Activated CD8-positive, alpha-beta memory T cell treated with anti-CD3 and anti-CD28 coated beads, Interleukin-2, amount 50 U/mL, for 24 hours (primary cell): ENCODE measurements around the gene KDM2B.
A peak's percentile ranks its signal among the peaks of the same experiment; 100 is the strongest.
"Not testable (repeated sequence)": the region's sequence is repeated elsewhere in the genome, so short reads cannot be mapped to it uniquely, and the experiment has no call there.

ENCODE experiments used
- DNase-seq: peaks from one replicate; pipeline ENCODE4 v3.0.0-alpha.2; 2020; ENCODE audit errors: extremely low read depth

The KDM2B gene

GRCh38 chr12:121503395-121503794 is 77.4 kb downstream of the KDM2B start:
- no peak for DNase-seq

- DNase-seq, result no peak
Measured at GRCh38 chr12:121501946-121502345, 78.9 kb downstream of the KDM2B start.

- DNase-seq, result peak; percentile 27
Measured at GRCh38 chr12:121499929-121500793, 80.7 kb downstream of the KDM2B start.

GRCh38 chr12:121495746-121496145 is 85.1 kb downstream of the KDM2B start:
- DNase-seq, result no peak

GRCh38 chr12:121494093-121494787 is 86.6 kb downstream of the KDM2B start:
- DNase-seq, result peak; percentile 14

GRCh38 chr12:121490401-121491281 is 90.2 kb downstream of the KDM2B start:
- DNase-seq, result no peak

GRCh38 chr12:121489874-121490273 is 90.9 kb downstream of the KDM2B start:
- no peak for DNase-seq

- DNase-seq, result no peak
Measured at GRCh38 chr12:121484967-121485366, 95.9 kb downstream of the KDM2B start.

GRCh38 chr12:121484564-121484963 is 96.3 kb downstream of the KDM2B start:
- DNase-seq, result not testable (repeated sequence)

- no peak for DNase-seq
Measured at GRCh38 chr12:121483949-121484348, 96.9 kb downstream of the KDM2B start.

- DNase-seq, result no peak
Measured at GRCh38 chr12:121476477-121476876, 104.3 kb downstream of the KDM2B start.

- DNase-seq, result no peak
Measured at GRCh38 chr12:121475279-121475678, 105.5 kb downstream of the KDM2B start.

GRCh38 chr12:121472150-121472905 is 108.5 kb downstream of the KDM2B start:
- no peak for DNase-seq

- no peak for DNase-seq
Measured at GRCh38 chr12:121470751-121471150, 110.1 kb downstream of the KDM2B start.

GRCh38 chr12:121468499-121468801 is 112.4 kb downstream of the KDM2B start:
- DNase-seq, result no peak

GRCh38 chr12:121467638-121468498 is 113.0 kb downstream of the KDM2B start:
- DNase-seq, result no peak

- peak; percentile 69 for DNase-seq
Measured at GRCh38 chr12:121466794-121467637, 113.8 kb downstream of the KDM2B start.

- DNase-seq, result no peak
Measured at GRCh38 chr12:121465921-121466793, 114.7 kb downstream of the KDM2B start.

- DNase-seq, result no peak
Measured at GRCh38 chr12:121464331-121464730, 116.5 kb downstream of the KDM2B start.
